PC-3 (cell line): Measurements from ENCODE around the gene MYO7A. TPM values are rescaled to one million over a fixed set of nuclear protein-coding genes. Genes with fewer than 3 reads are reported as not detected.

Experiments
- ATAC-seq: fragments of 200-7000 bp; cut with Tn5 transposase; 2 replicates; pipeline ENCODE4 v1.9.1; 2020; ENCODE audit warnings: mild to moderate bottlenecking, moderate library complexity
- BruUV-seq: library from RNA; stranded (reverse); fragments of 400-500 nt; replicated peaks from 2 replicates; lab custom pipeline; 2021; lab: Mats Ljungman, UMichigan
- CTCF ChIA-PET: fragments of 300-600 bp; sonication (Branson Sonifier 250); formaldehyde crosslinking; loops from one replicate; lab custom pipeline; 2022; ENCODE audit warnings: antibody characterized with exemption; lab: Charles Lee
- POLR2A ChIA-PET: fragments of 300-600 bp; sonication (Branson Sonifier 250); formaldehyde crosslinking; loops from one replicate; lab custom pipeline; 2022; ENCODE audit warnings: antibody characterized with exemption; ENCODE audit not compliant: unreplicated experiment; lab: Charles Lee
- DNase-seq: peaks from one replicate; pipeline ENCODE4 v3.0.0-alpha.2; 2015
- H2AFZ ChIP-seq: fragments of 300-600 bp; sonication (generic); 2 replicates; pipeline ENCODE4 v1.6.0; 2016; ENCODE audit warnings: antibody characterized with exemption, low read length
- H3F3A ChIP-seq: fragments of 300-600 bp; sonication (generic); one replicate; pipeline ENCODE4 v1.6.0; 2017; ENCODE audit warnings: antibody characterized with exemption, low read length, control low read depth, mild to moderate bottlenecking; ENCODE audit not compliant: unreplicated experiment
- H3K27ac ChIP-seq: fragments of 300-600 bp; sonication (generic); 2 replicates; pipeline ENCODE4 v1.5.1; 2016; ENCODE audit warnings: mild to moderate bottlenecking, low read length
- H3K27me3 ChIP-seq: fragments of 300-600 bp; sonication (generic); 2 replicates; pipeline ENCODE4 v1.6.1; 2016; ENCODE audit warnings: low read length, mixed read lengths
- H3K36me3 ChIP-seq: fragments of 300-600 bp; sonication (generic); 2 replicates; pipeline ENCODE4 v1.6.1; 2016; ENCODE audit warnings: low read depth, mixed run types, low read length, mixed read lengths
- H3K4me1 ChIP-seq: fragments of 300-600 bp; sonication (generic); 2 replicates; pipeline ENCODE4 v1.5.1; 2016; ENCODE audit warnings: low read length; ENCODE audit not compliant: insufficient read depth
- H3K4me2 ChIP-seq: fragments of 300-600 bp; sonication (generic); 2 replicates; pipeline ENCODE4 v1.6.0; 2016; ENCODE audit warnings: low read length
- H3K4me3 ChIP-seq: fragments of 300-600 bp; sonication (generic); 2 replicates; pipeline ENCODE4 v1.5.1; 2016; ENCODE audit warnings: mild to moderate bottlenecking, low read length, mixed read lengths
- H3K79me2 ChIP-seq: fragments of 300-600 bp; sonication (generic); 2 replicates; pipeline ENCODE4 v1.6.1; 2017; ENCODE audit warnings: low read length, mixed read lengths
- H3K9ac ChIP-seq: fragments of 300-600 bp; sonication (generic); 2 replicates; pipeline ENCODE4 v1.6.0; 2016; ENCODE audit warnings: mild to moderate bottlenecking, low read length
- H3K9me2 ChIP-seq: fragments of 300-600 bp; sonication (generic); replicated peaks from 2 replicates; pipeline ENCODE4 v1.6.1; 2016; ENCODE audit warnings: mixed run types, low read length, mixed read lengths
- H3K9me3 ChIP-seq: fragments of 300-600 bp; sonication (generic); 2 replicates; pipeline ENCODE4 v1.6.1; 2016; ENCODE audit warnings: low read length, mixed read lengths
- H4K20me1 ChIP-seq: fragments of 300-600 bp; sonication (generic); 2 replicates; pipeline ENCODE4 v1.6.1; 2016; ENCODE audit warnings: low read length, mixed read lengths
- EZH2 ChIP-seq: fragments of 300-600 bp; sonication (generic); IDR thresholded peaks from one replicate; pipeline ENCODE4 v1.6.1; 2017; ENCODE audit warnings: antibody characterized with exemption, mild to moderate bottlenecking, low read length; ENCODE audit not compliant: unreplicated experiment
- EZH2phosphoT487 ChIP-seq: fragments of 300-600 bp; sonication (generic); IDR thresholded peaks from 2 replicates; pipeline ENCODE4 v1.6.1; 2018; ENCODE audit warnings: mild to moderate bottlenecking, antibody characterized with exemption, low read length, borderline replicate concordance
- intact Hi-C: fragments of 100-400 bp; cut with micrococcal nuclease; formaldehyde crosslinking; loops from 2 replicates; pipeline ENCODE4 v1.9.0; 2023
- total RNA-seq: library from RNA; depleted of rRNA; stranded (reverse); fragments of >200 nt; gene quantifications from 2 replicates; pipeline ENCODE4 v1.2.3, GENCODE V29; 2014
- TF ChIP-seq, protein P1 (sequence below): fragments of 300-600 bp; sonication (generic); conservative IDR thresholded peaks from 2 replicates; pipeline ENCODE4 v1.5.1; 2017; ENCODE audit warnings: antibody characterized with exemption, low read depth, mild to moderate bottlenecking, low read length

Gene MYO7A
- total RNA-seq, 1 experiment from 2014 or later: 0.66 TPM

DNA sequence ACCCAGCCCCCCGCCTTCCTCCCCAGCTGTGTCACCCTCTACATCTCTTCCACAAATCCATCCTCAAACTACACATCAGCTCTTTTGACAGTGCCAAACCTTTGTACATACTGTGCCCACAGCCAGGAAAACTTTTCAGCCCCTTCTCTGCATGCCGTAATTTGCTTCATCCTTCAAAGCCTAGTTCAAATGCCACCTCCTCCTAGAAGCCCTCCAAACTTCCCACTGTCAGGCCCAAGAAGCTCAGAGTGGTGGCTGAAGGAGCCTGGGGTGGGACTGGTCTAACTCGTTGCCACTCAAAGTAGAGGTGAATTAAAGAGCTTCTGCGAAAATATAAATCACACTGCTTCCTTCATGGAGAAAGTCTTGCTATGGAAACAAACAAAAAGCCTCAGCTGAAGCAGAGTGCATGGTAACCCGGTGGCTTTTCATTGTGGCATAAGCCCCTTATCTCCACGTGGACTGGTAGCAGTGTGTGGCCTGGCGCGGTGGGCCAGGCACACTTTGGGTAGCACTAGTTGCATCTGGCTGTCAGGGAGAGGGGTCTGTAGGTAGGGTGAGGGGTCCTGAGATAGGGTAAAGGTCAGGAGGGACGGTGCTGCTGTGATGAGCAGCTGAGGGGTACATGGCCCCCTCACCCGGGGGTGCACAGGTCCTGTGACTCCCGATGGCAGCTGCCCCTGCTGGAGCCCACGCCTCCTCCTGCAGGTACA lies 76.9 kb downstream of the MYO7A start:
- Histone ChIP-seq H3K79me2 (no peaks in the 10 kb centered on the region), H3K4me3 (no peak overlapping the region), H4K20me1 (no peaks in the 10 kb centered on the region), H3K27me3 (no peaks in the 10 kb centered on the region), H3K27ac (no peak overlapping the region), H3K9ac (no peak overlapping the region), H3K4me2 (no peak overlapping the region), H3F3A (no peaks in the 10 kb centered on the region), H3K36me3 (no peaks in the 10 kb centered on the region), H3K9me2 (no peaks in the 10 kb centered on the region), H3K4me1 (no peaks in the 10 kb centered on the region), H3K9me3 (no peaks in the 10 kb centered on the region), H2AFZ (no peak overlapping the region)
- DNase-seq: no peak
- BruUV-seq: no TSS peak
- ChIA-PET CTCF (no interaction called here), POLR2A (no interaction called here)
- TF ChIP-seq EZH2phosphoT487: no peak
- no peak for ATAC-seq
- intact Hi-C loops: no loop called here

DNA sequence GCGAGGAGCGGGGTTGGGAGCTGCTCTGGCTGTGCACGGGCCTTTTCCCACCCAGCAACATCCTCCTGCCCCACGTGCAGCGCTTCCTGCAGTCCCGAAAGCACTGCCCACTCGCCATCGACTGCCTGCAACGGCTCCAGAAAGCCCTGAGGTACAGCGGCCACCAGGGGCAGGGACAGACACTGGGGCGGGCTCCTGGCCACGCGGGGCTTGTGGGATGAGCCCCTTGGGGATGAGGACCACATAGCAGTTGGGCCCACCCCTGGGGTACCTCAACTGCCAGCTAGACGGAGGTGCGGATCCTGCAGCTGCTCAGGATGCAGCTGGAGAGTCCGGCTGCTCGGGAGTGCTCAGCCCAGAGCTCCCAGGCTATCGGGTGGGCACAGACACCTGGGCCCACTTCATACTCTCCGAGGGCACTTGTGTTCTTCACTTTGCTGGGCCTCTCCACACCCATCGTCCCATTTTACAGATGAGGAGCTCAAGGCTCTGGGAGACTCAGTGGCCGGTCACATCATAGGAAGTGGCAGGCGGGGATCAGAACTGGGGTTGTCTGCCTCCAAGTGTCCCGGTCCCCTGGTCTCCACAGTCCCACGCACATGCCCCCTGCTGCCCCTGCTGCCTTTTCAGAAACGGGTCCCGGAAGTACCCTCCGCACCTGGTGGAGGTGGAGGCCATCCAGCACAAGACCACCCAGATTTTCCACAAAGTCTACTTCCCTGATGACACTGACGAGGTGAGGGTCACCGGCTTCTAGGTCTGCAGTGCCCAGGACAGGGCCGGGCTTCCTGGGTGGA lies 77.6 kb downstream of the MYO7A start:
- H4K20me1 ChIP-seq: no peaks in the 10 kb centered on the region
- no peak overlapping the region for H3K4me3 ChIP-seq
- no peak overlapping the region for H3K4me2 ChIP-seq
- no peaks in the 10 kb centered on the region for H3K4me1 ChIP-seq
- CTCF ChIA-PET: no interaction called here
- no TSS peak for BruUV-seq
- no peaks in the 10 kb centered on the region for H3K36me3 ChIP-seq
- no peak for DNase-seq
- H3K79me2 ChIP-seq: no peaks in the 10 kb centered on the region
- H2AFZ ChIP-seq: no peak overlapping the region
- ATAC-seq: no peak
- POLR2A ChIA-PET: interaction anchor here (0.6 kb wide), 1 partner anchor 1500 kb away, joined by 3 read pairs; no protein-coding TSS in a partner anchor
- no peak overlapping the region for H3K27ac ChIP-seq
- TF ChIP-seq EZH2 (no peak), EZH2phosphoT487 (no peak)
- TF ChIP-seq, protein P1, sequence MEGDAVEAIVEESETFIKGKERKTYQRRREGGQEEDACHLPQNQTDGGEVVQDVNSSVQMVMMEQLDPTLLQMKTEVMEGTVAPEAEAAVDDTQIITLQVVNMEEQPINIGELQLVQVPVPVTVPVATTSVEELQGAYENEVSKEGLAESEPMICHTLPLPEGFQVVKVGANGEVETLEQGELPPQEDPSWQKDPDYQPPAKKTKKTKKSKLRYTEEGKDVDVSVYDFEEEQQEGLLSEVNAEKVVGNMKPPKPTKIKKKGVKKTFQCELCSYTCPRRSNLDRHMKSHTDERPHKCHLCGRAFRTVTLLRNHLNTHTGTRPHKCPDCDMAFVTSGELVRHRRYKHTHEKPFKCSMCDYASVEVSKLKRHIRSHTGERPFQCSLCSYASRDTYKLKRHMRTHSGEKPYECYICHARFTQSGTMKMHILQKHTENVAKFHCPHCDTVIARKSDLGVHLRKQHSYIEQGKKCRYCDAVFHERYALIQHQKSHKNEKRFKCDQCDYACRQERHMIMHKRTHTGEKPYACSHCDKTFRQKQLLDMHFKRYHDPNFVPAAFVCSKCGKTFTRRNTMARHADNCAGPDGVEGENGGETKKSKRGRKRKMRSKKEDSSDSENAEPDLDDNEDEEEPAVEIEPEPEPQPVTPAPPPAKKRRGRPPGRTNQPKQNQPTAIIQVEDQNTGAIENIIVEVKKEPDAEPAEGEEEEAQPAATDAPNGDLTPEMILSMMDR: no peak
- H3F3A ChIP-seq: no peaks in the 10 kb centered on the region
- H3K9me2 ChIP-seq: no peaks in the 10 kb centered on the region
- no peaks in the 10 kb centered on the region for H3K27me3 ChIP-seq
- no peak overlapping the region for H3K9ac ChIP-seq
- H3K9me3 ChIP-seq: no peaks in the 10 kb centered on the region
- intact Hi-C loops: no loop called here

DNA sequence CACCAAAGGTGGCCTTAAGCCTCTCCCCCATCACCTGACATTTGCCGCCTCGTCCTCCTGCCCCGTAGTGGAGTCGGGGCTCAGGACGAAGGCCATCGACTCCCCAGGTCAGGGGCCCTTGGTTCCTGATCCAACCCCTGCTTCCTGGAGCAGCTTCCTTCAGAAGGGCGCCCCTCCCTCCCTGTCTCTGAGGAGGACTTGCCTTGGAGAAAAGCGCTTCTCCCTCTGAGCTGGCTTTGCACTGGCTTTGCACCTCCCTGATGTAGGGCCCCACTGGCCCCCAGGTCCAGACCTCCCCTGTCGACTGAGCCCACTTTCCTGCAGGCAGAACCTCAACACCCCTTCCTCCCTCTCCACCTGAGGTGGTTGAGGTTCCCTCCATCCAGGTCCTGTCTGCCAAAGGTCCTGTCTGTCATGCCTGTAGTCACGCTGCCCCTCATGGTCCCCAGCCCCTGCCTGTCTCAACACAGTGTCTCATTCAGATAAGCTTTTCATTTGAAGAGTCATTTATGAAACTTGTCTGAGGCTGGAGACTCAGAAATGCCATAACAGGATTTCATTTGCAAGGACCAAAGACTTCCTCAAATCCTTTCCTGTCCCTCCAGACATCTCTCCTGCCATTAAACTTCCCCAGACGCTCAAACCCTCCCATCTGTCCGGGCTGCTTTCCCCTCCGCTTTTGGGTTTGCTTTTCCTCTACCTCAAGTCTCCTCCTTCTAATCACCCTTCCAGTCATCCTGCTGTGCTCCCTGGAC lies 78.4 kb downstream of the MYO7A start:
- intact Hi-C loops: no loop called here
- Histone ChIP-seq H3K27me3 (no peaks in the 10 kb centered on the region), H2AFZ (no peak overlapping the region), H3K4me1 (no peaks in the 10 kb centered on the region), H4K20me1 (no peaks in the 10 kb centered on the region), H3K36me3 (no peaks in the 10 kb centered on the region), H3K9me3 (no peaks in the 10 kb centered on the region), H3K27ac (no peak overlapping the region), H3K9me2 (no peaks in the 10 kb centered on the region), H3K4me2 (no peak overlapping the region), H3K4me3 (no peak overlapping the region), H3F3A (no peaks in the 10 kb centered on the region), H3K79me2 (no peaks in the 10 kb centered on the region), H3K9ac (no peak overlapping the region)
- CTCF ChIA-PET: no interaction called here
- POLR2A ChIA-PET: interaction anchor here (0.6 kb wide), 1 partner anchor 1499 kb away, joined by 3 read pairs; no protein-coding TSS in a partner anchor
- DNase-seq (no peak), ATAC-seq (no peak)
- TF ChIP-seq, protein P1: no peak
- no peak for TF ChIP-seq EZH2
- no peak for TF ChIP-seq EZH2phosphoT487
- no TSS peak for BruUV-seq
